SIG-M5 treated with dmso at 0.1 percent for 504 hours (cell line): ENCODE measurements around the gene PLXNB1.

Source experiments
- DNase-seq: peaks from one replicate; lab custom pipeline; 2025; ENCODE audit not compliant: unreplicated experiment; lab: John Stamatoyannopoulos, UW

Gene PLXNB1

DNA sequence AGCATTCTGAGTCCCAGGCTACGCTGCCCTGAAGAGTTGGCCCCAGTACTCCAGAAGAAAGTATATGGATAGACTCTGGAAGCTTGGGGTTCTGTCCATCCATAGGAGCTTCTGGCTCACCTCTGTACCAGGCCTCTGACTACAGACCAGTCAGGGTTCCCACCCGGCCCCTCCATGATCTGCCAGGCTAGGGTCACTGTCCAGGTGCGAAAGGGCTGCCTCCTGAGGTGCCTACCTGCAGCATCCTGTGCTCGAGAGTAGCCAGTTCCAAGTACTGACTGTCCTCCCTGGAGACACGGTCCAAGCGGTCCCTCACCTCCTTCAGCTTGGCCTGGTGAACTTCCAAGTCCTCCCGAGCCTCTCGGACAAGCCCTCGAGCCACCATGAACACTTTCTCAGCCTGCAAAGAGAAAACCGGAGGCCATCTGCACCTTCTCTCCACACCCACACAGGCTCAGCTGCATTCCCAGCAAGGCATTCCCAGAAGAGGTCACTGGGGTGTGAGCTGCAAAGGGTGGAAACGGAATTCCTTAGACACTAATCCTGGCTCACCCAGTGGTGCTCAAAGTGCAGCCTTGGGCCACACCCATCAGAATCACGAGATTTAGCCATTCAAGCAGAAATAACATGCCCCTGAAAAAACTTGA is 3.7 kb upstream of the PLXNB1 start:
- DNase-seq, result no peak

DNA sequence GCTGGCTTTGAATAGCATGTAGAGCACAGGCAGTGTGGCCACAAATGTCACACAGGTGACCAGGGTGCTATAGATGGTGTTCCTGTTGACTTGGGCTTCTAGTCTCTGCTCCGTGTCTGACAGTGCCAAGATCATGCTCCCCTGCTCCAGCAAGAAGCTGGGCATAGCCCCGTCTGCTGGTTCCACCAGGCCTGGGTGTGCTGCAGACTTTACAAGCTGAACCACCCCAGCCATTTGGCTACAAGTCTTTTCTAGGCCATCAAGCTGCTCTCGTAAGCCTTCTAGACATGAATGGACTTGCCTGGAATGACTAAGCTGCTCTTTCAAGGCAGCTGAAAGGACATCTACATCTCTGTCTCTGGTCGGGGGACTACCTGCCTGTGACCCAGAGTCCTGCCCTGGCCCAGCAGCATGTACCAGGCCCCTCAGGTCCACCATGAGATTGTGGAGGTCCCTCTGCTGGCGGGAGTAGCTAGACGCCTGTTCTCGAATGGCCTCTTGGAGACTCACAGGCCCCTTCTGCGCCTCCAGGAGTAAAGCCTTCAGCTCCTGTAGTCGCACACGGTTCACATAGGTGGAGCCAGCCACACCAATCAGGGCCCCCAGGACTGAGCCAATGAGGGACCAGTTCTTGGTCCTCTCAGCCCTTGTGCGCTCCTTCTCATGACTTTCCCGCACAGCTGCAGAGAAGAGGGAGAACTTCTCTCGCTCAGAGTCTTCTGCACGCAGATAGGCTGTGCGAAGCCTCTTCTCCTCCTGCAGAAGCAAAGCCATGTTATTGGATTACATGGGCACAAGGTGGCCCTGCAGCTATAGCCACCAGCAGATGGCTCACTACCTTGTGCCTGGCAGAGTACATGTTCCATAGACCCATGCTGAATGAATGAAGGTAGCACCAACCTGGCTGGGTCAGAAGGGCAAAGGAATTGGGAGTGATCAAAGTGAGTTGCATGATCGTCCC is 2.8 kb upstream of the PLXNB1 start:
- DNase-seq, result no peak

- no peak for DNase-seq
Measured at GRCh38 chr3:48431224-48432029, 1.5 kb upstream of the PLXNB1 start.

- no peak for DNase-seq
Measured at GRCh38 chr3:48430708-48431101, 819 bp upstream of the PLXNB1 start.

GRCh38 chr3:48429317-48429959 is 448 bp downstream of the PLXNB1 start:
- DNase-seq, result no peak

GRCh38 chr3:48428572-48429316 is 1.1 kb downstream of the PLXNB1 start:
- no peak for DNase-seq

DNA sequence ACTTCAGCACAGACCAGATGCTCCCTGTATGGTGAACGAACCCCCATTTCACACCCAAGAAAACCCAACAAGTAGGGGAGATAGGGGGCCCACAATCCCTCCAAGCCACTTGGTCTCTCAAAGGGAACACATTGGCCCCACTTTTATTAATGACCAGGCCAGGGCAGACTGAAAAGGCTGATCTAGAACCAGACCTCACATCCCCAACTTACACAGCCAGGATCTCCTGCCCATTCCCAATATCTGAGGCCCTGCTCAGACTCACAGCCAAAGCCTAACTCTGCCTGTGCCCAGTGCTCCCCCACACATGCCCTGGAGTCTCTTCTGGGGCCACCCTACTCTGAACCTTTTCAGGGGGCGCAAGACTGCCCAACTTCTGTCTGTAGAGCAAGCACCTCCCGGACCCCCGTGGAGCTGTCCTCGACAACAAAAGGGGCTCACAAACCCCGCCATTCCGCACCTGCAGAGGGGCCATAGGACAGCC is 1.8 kb downstream of the PLXNB1 start:
- no peak for DNase-seq

- DNase-seq, result no peak
Measured at GRCh38 chr3:48427630-48427962, 2.3 kb downstream of the PLXNB1 start.

DNA sequence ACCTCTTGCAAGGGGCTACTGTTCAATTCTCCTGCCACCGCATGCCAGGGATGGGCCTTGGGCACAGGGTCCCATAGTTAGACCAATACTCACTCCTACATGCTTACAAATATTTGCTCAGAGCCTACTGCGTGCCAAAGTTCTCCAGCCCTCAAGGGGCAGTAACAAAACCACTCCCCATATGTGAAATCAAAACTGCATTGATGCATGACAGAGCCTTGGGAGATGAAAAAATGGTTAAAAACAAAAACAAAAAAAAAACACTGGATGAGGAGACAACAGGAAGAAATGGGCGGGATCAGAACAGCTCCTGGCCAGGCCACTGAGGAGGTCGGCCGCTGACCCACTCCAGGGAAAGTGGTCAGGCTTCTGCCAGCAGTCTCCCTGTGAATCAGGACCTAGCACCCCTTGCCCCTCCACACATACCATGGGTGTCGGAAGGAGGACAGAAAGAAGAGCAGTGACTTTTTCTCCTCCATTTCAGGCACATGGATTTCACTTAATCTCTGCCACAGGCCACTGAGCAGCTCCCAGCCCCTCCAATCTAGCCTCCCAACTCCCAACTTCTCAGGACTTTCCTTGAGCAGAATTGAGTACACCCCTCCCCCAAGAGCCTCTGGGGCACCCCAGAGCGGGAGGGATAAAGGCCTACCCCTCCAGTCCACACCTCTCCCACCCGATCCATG is 2.8 kb downstream of the PLXNB1 start:
- DNase-seq, result no peak

- no peak for DNase-seq
Measured at GRCh38 chr3:48426401-48426909, 3.4 kb downstream of the PLXNB1 start.

DNA sequence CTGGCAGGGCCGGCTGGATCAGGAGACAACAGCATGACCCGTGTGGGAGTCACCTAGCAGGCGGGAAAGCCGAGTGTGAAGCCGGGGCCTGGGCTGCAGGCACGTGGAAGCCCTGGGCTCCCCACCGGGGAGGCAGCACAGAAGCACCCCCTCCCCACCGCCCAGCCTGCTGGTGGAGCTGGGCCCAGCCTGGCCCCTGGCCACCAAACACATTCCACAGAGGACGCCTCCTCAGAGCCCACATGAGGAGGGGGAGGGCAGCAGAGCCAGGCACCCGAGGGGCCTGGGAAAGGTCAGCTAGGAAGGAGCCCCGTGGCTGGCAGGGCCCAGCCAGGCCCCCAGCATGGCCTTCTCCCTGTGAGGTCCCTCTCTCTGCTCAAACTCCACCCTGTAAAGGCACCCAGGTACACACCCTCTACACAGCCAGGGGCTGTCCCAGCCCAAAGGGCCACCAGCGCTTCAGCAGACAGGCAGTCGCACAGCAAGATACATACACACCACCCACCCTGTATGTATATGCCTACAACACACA is 4.5 kb downstream of the PLXNB1 start:
- DNase-seq, result no peak

- no peak for DNase-seq
Measured at GRCh38 chr3:48423883-48424695, 5.8 kb downstream of the PLXNB1 start.

GRCh38 chr3:48423241-48423882 is 6.5 kb downstream of the PLXNB1 start:
- no peak for DNase-seq

- DNase-seq, result no peak
Measured at GRCh38 chr3:48422681-48423080, 7.2 kb downstream of the PLXNB1 start.

GRCh38 chr3:48422272-48422671 is 7.6 kb downstream of the PLXNB1 start:
- DNase-seq, result no peak

- DNase-seq, result no peak
Measured at GRCh38 chr3:48420561-48420960, 9.3 kb downstream of the PLXNB1 start.

GRCh38 chr3:48419597-48419996 is 10.3 kb downstream of the PLXNB1 start:
- DNase-seq, result no peak

DNA sequence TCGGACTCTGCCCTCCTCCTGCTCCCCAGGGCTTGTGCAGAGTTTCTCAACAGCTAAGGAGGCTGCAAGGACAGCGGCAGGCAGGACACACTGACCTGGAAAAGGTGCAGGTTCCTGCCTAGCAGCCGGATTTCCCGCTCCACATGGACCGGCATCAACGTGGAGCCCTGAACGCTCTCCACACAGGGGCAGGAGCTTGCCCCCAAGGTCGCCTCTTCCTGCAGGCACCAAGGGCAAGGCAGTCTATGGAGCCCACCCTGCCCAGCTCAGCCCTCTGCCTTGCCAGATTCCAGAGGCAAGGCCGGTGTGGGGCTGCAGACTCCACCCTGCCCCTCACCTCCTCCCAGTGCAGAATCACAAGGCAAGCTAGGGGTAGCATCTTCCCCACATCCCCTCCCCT is 10.7 kb downstream of the PLXNB1 start:
- no peak for DNase-seq
